ENCODE measurements around the gene CRADD. TPM values are rescaled to one million over a fixed set of nuclear protein-coding genes. Genes with fewer than 3 reads are reported as not detected.

CRADD gene
- total and polyA plus RNA-seq, 2 donors (not counting 1 experiment from before 2014, with no cell fraction given): 5.8 to 15.1 TPM

DNA sequence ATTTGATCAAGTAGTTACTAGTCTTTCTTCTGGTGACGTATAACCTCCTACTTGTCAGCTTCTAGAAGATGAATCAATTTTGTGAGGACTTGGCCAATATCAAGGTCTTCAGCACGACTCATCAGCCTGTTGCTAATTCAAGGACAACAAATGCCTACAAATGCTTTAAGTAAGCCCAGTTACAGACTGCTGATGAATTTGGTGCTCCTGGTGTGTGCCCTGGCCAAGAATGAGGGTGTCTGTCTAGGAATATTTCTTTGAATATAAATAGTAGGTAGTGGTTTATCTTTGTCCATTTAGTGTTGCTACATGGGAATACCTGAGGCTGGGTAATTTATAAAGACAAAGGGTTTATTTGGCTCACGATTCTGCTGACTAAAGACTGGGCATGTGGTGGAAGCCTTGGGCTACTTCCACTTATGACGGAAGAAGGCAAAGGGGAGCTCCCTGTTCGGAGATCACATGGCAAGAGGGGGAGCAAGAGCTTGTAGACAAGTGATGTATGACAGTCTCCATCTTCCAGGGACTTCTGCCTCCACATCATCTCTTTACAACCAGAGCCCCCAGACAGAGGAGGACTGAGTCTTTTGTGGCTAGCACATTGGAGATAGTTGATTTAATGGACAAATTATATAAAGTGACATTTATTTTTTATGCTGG, 180.2 kb downstream of the CRADD start:
- no peaks in the 10 kb centered on the region for H3K27me3 Mint-ChIP-seq
- ChIA-PET POLR2A (no interaction called here), CTCF (interaction anchor here (0.5 kb wide), 1 partner anchor 438 kb away, joined by 5 read pairs; no protein-coding TSS in a partner anchor)
- Histone ChIP-seq H2AFZ (ENCODE audit: insufficient read depth, low read depth, low read length, poor library complexity, severe bottlenecking) (no peak overlapping the region), H3K9ac (ENCODE audit: low read length) (no peak overlapping the region), H3K9me3 (ENCODE audit: control extremely low read depth in 1 of 3, control insufficient read depth in 2 of 3, insufficient read depth in 1 of 3, low read length in 2 of 3) (no peaks in the 10 kb centered on the region), H3K4me3 (ENCODE audit: control extremely low read depth in 1 of 5, extremely low read depth in 1 of 5, insufficient read depth in 1 of 5, low read depth in 2 of 5, low read length in 4 of 5) (no peak overlapping the region), H3K79me2 (ENCODE audit: control insufficient read depth, insufficient read depth, low read length) (no peaks in the 10 kb centered on the region), H3K4me1 (ENCODE audit: control insufficient read depth in 2 of 2, insufficient read depth in 2 of 2, low read length in 2 of 2) (no peaks in the 10 kb centered on the region), H3K36me3 (replicated peaks in 1 of 2; ENCODE audit: control extremely low read depth in 1 of 2, control insufficient read depth in 1 of 2, extremely low read depth in 1 of 2, insufficient read depth in 2 of 2, low read length in 1 of 2) (no peaks in the 10 kb centered on the region), H3K27me3 (replicated peaks in 1 of 4; ENCODE audit: control extremely low read depth in 1 of 4, control insufficient read depth in 3 of 4, insufficient read depth in 4 of 4, low read length in 3 of 4) (no peaks in the 10 kb centered on the region), H3K4me2 (replicated peaks; ENCODE audit: low read depth, low read length, poor library complexity, severe bottlenecking) (no peak overlapping the region), H3K27ac (ENCODE audit: low read length in 2 of 2) (no peak overlapping the region), H4K20me1 (ENCODE audit: control insufficient read depth, insufficient read depth, low read length, poor library complexity, severe bottlenecking) (no peaks in the 10 kb centered on the region)
- TF ChIP-seq EZH2 (IDR thresholded peaks at IDR 0.05; ENCODE audit: borderline replicate concordance, insufficient read depth, low read depth, low read length, poor library complexity, severe bottlenecking): no peak
- TF ChIP-seq, protein P1, sequence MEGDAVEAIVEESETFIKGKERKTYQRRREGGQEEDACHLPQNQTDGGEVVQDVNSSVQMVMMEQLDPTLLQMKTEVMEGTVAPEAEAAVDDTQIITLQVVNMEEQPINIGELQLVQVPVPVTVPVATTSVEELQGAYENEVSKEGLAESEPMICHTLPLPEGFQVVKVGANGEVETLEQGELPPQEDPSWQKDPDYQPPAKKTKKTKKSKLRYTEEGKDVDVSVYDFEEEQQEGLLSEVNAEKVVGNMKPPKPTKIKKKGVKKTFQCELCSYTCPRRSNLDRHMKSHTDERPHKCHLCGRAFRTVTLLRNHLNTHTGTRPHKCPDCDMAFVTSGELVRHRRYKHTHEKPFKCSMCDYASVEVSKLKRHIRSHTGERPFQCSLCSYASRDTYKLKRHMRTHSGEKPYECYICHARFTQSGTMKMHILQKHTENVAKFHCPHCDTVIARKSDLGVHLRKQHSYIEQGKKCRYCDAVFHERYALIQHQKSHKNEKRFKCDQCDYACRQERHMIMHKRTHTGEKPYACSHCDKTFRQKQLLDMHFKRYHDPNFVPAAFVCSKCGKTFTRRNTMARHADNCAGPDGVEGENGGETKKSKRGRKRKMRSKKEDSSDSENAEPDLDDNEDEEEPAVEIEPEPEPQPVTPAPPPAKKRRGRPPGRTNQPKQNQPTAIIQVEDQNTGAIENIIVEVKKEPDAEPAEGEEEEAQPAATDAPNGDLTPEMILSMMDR (IDR thresholded peaks at IDR 0.05): no peak
- ATAC-seq (ENCODE audit: low read depth): no peak
- no peak for DNase-seq
- H3K4me1 Mint-ChIP-seq: no peaks in the 10 kb centered on the region
- intact Hi-C loops (cut with micrococcal nuclease): no loop called here
- 96% methylated on average over 3 of the region's 5 CpGs for WGBS (ENCODE audit: insufficient coverage)
- no peak overlapping the region for H3K27ac Mint-ChIP-seq
- peaks cover 5% of the 10 kb centered on the region for H3K9me3 Mint-ChIP-seq (ENCODE audit: insufficient read depth)
- no peak overlapping the region for H3K4me3 Mint-ChIP-seq

DNA sequence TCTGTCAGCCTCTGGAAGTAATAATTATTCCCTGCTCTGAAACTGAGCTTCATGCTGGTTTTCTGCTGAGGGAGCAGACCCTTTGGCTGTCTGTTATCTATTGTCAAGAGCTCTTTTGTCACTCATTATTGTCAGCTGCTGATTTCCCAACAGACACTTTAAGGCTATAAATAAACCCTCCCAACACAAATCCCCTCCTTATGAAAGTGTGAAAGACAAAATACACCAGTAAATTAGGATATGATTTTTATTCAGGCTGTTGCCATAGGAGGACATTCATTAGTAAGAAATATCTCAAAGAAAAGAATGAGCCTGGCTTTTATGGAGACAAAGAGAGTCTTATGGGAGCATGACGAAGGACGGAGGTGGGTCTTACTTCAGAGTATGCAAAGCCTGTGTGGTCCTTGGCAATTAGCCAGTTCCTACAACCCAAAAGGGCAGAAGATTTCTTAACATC, 180.8 kb downstream of the CRADD start:
- ChIA-PET POLR2A (no interaction called here), CTCF (interaction anchor here (0.5 kb wide), 1 partner anchor 439 kb away, joined by 5 read pairs; no protein-coding TSS in a partner anchor)
- intact Hi-C loops (cut with micrococcal nuclease): no loop called here
- no peak overlapping the region for H3K4me3 ChIP-seq (ENCODE audit: control extremely low read depth in 1 of 5, extremely low read depth in 1 of 5, insufficient read depth in 1 of 5, low read depth in 2 of 5, low read length in 4 of 5)
- no peaks in the 10 kb centered on the region for H3K79me2 ChIP-seq (ENCODE audit: control insufficient read depth, insufficient read depth, low read length)
- no peaks in the 10 kb centered on the region for H3K36me3 ChIP-seq (replicated peaks in 1 of 2; ENCODE audit: control extremely low read depth in 1 of 2, control insufficient read depth in 1 of 2, extremely low read depth in 1 of 2, insufficient read depth in 2 of 2, low read length in 1 of 2)
- no peak overlapping the region for H3K4me2 ChIP-seq (replicated peaks; ENCODE audit: low read depth, low read length, poor library complexity, severe bottlenecking)
- no peak for ATAC-seq (ENCODE audit: low read depth)
- 80% methylated on average over 1 of the region's 2 CpGs for WGBS (ENCODE audit: insufficient coverage)
- Mint-ChIP-seq H3K27ac (no peak overlapping the region), H3K4me3 (no peak overlapping the region), H3K4me1 (no peaks in the 10 kb centered on the region), H3K27me3 (no peaks in the 10 kb centered on the region), H3K9me3 (ENCODE audit: insufficient read depth) (peaks cover 5% of the 10 kb centered on the region)
- H3K4me1 ChIP-seq (ENCODE audit: control insufficient read depth in 2 of 2, insufficient read depth in 2 of 2, low read length in 2 of 2): no peaks in the 10 kb centered on the region
- no peak overlapping the region for H3K9ac ChIP-seq (ENCODE audit: low read length)
- DNase-seq: no peak
- TF ChIP-seq, protein P1 (IDR thresholded peaks at IDR 0.05): no peak
- no peak for TF ChIP-seq EZH2 (IDR thresholded peaks at IDR 0.05; ENCODE audit: borderline replicate concordance, insufficient read depth, low read depth, low read length, poor library complexity, severe bottlenecking)
- H3K27ac ChIP-seq (ENCODE audit: low read length in 2 of 2): no peak overlapping the region
- no peaks in the 10 kb centered on the region for H3K27me3 ChIP-seq (replicated peaks in 1 of 4; ENCODE audit: control extremely low read depth in 1 of 4, control insufficient read depth in 3 of 4, insufficient read depth in 4 of 4, low read length in 3 of 4)
- H4K20me1 ChIP-seq (ENCODE audit: control insufficient read depth, insufficient read depth, low read length, poor library complexity, severe bottlenecking): no peaks in the 10 kb centered on the region
- no peak overlapping the region for H2AFZ ChIP-seq (ENCODE audit: insufficient read depth, low read depth, low read length, poor library complexity, severe bottlenecking)
- no peaks in the 10 kb centered on the region for H3K9me3 ChIP-seq (ENCODE audit: control extremely low read depth in 1 of 3, control insufficient read depth in 2 of 3, insufficient read depth in 1 of 3, low read length in 2 of 3)
